SJSA1 (cell line): Measurements from ENCODE around the gene HRAS. TPM values are rescaled to one million over a fixed set of nuclear protein-coding genes. Genes with fewer than 3 reads are reported as not detected.
"Not testable (repeated sequence)": the region's sequence is repeated elsewhere in the genome, so short reads cannot be mapped to it uniquely, and the experiment has no call there.

Experiments
- DNase-seq, 2 experiments: peaks; one replicate each; pipeline ENCODE4 v3.0.0-alpha.2; 2015 to 2020; ENCODE audit warnings: low spot score in 2 of 2, low read depth in 1 of 2
- H3K27ac ChIP-seq: fragments of 250-450 bp; sonication (Bioruptor Pico); 2 replicates; pipeline ENCODE4 v1.5.1; 2020; ENCODE audit warnings: mild to moderate bottlenecking, moderate library complexity
- H3K27me3 ChIP-seq: fragments of 250-450 bp; sonication (Bioruptor Pico); replicated peaks from 2 replicates; pipeline ENCODE4 v1.5.1; 2020; ENCODE audit warnings: mild to moderate bottlenecking, moderate library complexity
- H3K36me3 ChIP-seq: fragments of 250-450 bp; sonication (Bioruptor Pico); 2 replicates; pipeline ENCODE4 v1.5.1; 2020; ENCODE audit warnings: mild to moderate bottlenecking
- H3K4me1 ChIP-seq: fragments of 250-450 bp; sonication (Bioruptor Pico); replicated peaks from 2 replicates; pipeline ENCODE4 v1.6.1; 2021; ENCODE audit warnings: mild to moderate bottlenecking
- H3K4me3 ChIP-seq: fragments of 250-450 bp; sonication (Bioruptor Pico); 2 replicates; pipeline ENCODE4 v1.5.1; 2020; ENCODE audit warnings: mild to moderate bottlenecking
- H3K9me3 ChIP-seq: fragments of 250-450 bp; sonication (Bioruptor Pico); replicated peaks from 2 replicates; pipeline ENCODE4 v1.5.1; 2020; ENCODE audit warnings: mild to moderate bottlenecking
- total RNA-seq: library from RNA; depleted of rRNA; stranded (reverse); fragments of >200 nt; shearing (Covaris generic); gene quantifications from 2 replicates; pipeline ENCODE4 v1.2.3, GENCODE V29; 2014

Gene HRAS
- total RNA-seq, 1 experiment from 2014 or later, result 47.3 TPM

GRCh38 chr11:528815-529727 lies 6.3 kb downstream of the HRAS start:
- no peak overlapping the region for H3K27ac ChIP-seq
- peaks cover 16% of the 10 kb centered on the region for H3K36me3 ChIP-seq
- no peak for DNase-seq
- no peaks in the 10 kb centered on the region for H3K9me3 ChIP-seq
- no peaks in the 10 kb centered on the region; the same call in 1 of the 2 replicates for H3K4me1 ChIP-seq
- H3K4me3 ChIP-seq, result no peak overlapping the region
- no peaks in the 10 kb centered on the region for H3K27me3 ChIP-seq

GRCh38 chr11:528166-528814 lies 7.1 kb downstream of the HRAS start:
- H3K9me3 ChIP-seq, result no peaks in the 10 kb centered on the region
- H3K4me1 ChIP-seq, result no peaks in the 10 kb centered on the region
- H3K36me3 ChIP-seq, result peaks cover 11% of the 10 kb centered on the region
- no peak for DNase-seq
- H3K27me3 ChIP-seq, result no peaks in the 10 kb centered on the region
- H3K27ac ChIP-seq, result no peak overlapping the region
- no peak overlapping the region for H3K4me3 ChIP-seq

GRCh38 chr11:526192-526591 lies 9.2 kb downstream of the HRAS start:
- H3K27me3 ChIP-seq, result no peaks in the 10 kb centered on the region
- H3K27ac ChIP-seq, result no peak overlapping the region
- no peaks in the 10 kb centered on the region for H3K9me3 ChIP-seq
- H3K36me3 ChIP-seq, result no peaks in the 10 kb centered on the region
- no peak for DNase-seq
- no peak overlapping the region for H3K4me3 ChIP-seq
- H3K4me1 ChIP-seq, result no peaks in the 10 kb centered on the region

GRCh38 chr11:521177-521688 lies 14.1 kb downstream of the HRAS start:
- no peaks in the 10 kb centered on the region for H3K27me3 ChIP-seq
- no peak overlapping the region for H3K27ac ChIP-seq
- no peaks in the 10 kb centered on the region for H3K9me3 ChIP-seq
- H3K4me1 ChIP-seq, result no peaks in the 10 kb centered on the region
- no peak overlapping the region for H3K4me3 ChIP-seq
- no peak for DNase-seq
- no peaks in the 10 kb centered on the region for H3K36me3 ChIP-seq

- Histone ChIP-seq H3K27me3 (no peaks in the 10 kb centered on the region), H3K27ac (no peak overlapping the region), H3K9me3 (no peaks in the 10 kb centered on the region), H3K4me1 (no peaks in the 10 kb centered on the region), H3K4me3 (no peak overlapping the region), H3K36me3 (no peaks in the 10 kb centered on the region)
- DNase-seq, result no peak
Measured at GRCh38 chr11:520428-521176, 14.8 kb downstream of the HRAS start.

GRCh38 chr11:518463-519202 lies 16.7 kb downstream of the HRAS start:
- no peak overlapping the region for H3K4me3 ChIP-seq
- H3K27me3 ChIP-seq, result no peaks in the 10 kb centered on the region
- H3K36me3 ChIP-seq, result no peaks in the 10 kb centered on the region
- peak; percentile 89 to 95 for DNase-seq
- H3K27ac ChIP-seq, result no peak overlapping the region; the same call in 1 of the 2 replicates
- H3K4me1 ChIP-seq, result no peaks in the 10 kb centered on the region
- no peaks in the 10 kb centered on the region for H3K9me3 ChIP-seq

- not testable (repeated sequence) for H3K4me3 ChIP-seq, H3K9me3 ChIP-seq, H3K27me3 ChIP-seq, DNase-seq, H3K36me3 ChIP-seq, H3K27ac ChIP-seq, H3K4me1 ChIP-seq
Measured at GRCh38 chr11:516918-517685, 18.3 kb downstream of the HRAS start.

GRCh38 chr11:516400-516799 lies 19.0 kb downstream of the HRAS start:
- H3K36me3 ChIP-seq, result no peaks in the 10 kb centered on the region
- no peak for DNase-seq
- H3K4me1 ChIP-seq, result no peaks in the 10 kb centered on the region
- no peaks in the 10 kb centered on the region for H3K27me3 ChIP-seq
- no peaks in the 10 kb centered on the region for H3K9me3 ChIP-seq
- no peak overlapping the region for H3K27ac ChIP-seq
- H3K4me3 ChIP-seq, result no peak overlapping the region

- no peak overlapping the region for H3K27ac ChIP-seq
- no peaks in the 10 kb centered on the region for H3K4me1 ChIP-seq
- no peaks in the 10 kb centered on the region for H3K27me3 ChIP-seq
- no peaks in the 10 kb centered on the region for H3K36me3 ChIP-seq
- H3K9me3 ChIP-seq, result no peaks in the 10 kb centered on the region
- no peak overlapping the region for H3K4me3 ChIP-seq
- no peak for DNase-seq
Measured at GRCh38 chr11:515131-515530, 20.2 kb downstream of the HRAS start.

GRCh38 chr11:514606-515005 lies 20.8 kb downstream of the HRAS start:
- H3K4me1 ChIP-seq, result no peaks in the 10 kb centered on the region
- H3K27ac ChIP-seq, result no peak overlapping the region
- no peaks in the 10 kb centered on the region for H3K9me3 ChIP-seq
- no peaks in the 10 kb centered on the region for H3K27me3 ChIP-seq
- DNase-seq, result no peak
- H3K36me3 ChIP-seq, result no peaks in the 10 kb centered on the region
- H3K4me3 ChIP-seq, result no peak overlapping the region

GRCh38 chr11:512761-513595 lies 22.4 kb downstream of the HRAS start:
- H3K27ac ChIP-seq, result no peak overlapping the region
- no peak for DNase-seq
- peaks cover 6% of the 10 kb centered on the region; the same call in 1 of the 2 replicates for H3K36me3 ChIP-seq
- H3K4me1 ChIP-seq, result no peaks in the 10 kb centered on the region; the same call in 1 of the 2 replicates
- H3K4me3 ChIP-seq, result no peak overlapping the region
- no peaks in the 10 kb centered on the region for H3K27me3 ChIP-seq
- H3K9me3 ChIP-seq, result no peaks in the 10 kb centered on the region

- peaks cover 5% of the 10 kb centered on the region for H3K4me1 ChIP-seq
- H3K36me3 ChIP-seq, result peaks cover 6% of the 10 kb centered on the region; the same call in 1 of the 2 replicates
- no peaks in the 10 kb centered on the region for H3K27me3 ChIP-seq
- no peak overlapping the region for H3K4me3 ChIP-seq
- no peak overlapping the region for H3K27ac ChIP-seq
- no peaks in the 10 kb centered on the region for H3K9me3 ChIP-seq
- DNase-seq, result no peak
Measured at GRCh38 chr11:508956-509355, 26.4 kb downstream of the HRAS start.
